ENCODE results near the gene FAM83G. TPM values are rescaled to one million over a fixed set of nuclear protein-coding genes. Genes with fewer than 3 reads are reported as not detected.

Gene FAM83G
- total RNA-seq, 3 donors from 2014 or later: 18.9 to 40.4 (median 29.1) TPM

- no peaks in the 10 kb centered on the region for H3K36me3 ChIP-seq (ENCODE audit: low read depth)
- intact Hi-C loops (cut with DNase I, micrococcal nuclease): no loop called here
- peak in 2 of 3 donors; percentile 20 to 36 for DNase-seq
Measured at GRCh38 chr17:19016297-19016696, 11.7 kb upstream of the FAM83G start.

GRCh38 chr17:19015428-19015827, 10.9 kb upstream of the FAM83G start:
- no peak for ATAC-seq
- no peaks in the 10 kb centered on the region for H3K9me3 ChIP-seq
- intact Hi-C loops (cut with DNase I, micrococcal nuclease): no loop called here

More at GRCh38 chr17:19016297-19016696, 11.7 kb upstream of the FAM83G start:
- Histone ChIP-seq H3K4me3 (no peak overlapping the region), H3K9me3 (no peaks in the 10 kb centered on the region), H3K4me1 (ENCODE audit: low read depth) (peaks cover 8% of the 10 kb centered on the region)
- no peak for ATAC-seq
- no peak for TF ChIP-seq CTCF (IDR thresholded peaks at IDR 0.05)

GRCh38 chr17:19014628-19015215, 10.2 kb upstream of the FAM83G start:
- no peak for TF ChIP-seq CTCF (IDR thresholded peaks at IDR 0.05)
- H3K4me3 ChIP-seq: no peak overlapping the region
- ATAC-seq (no peak), DNase-seq (peak in 2 of 3 donors; percentile 27 to 49)
- H3K9me3 ChIP-seq: no peaks in the 10 kb centered on the region
- peaks cover 11% of the 10 kb centered on the region for H3K4me1 ChIP-seq (ENCODE audit: low read depth)
- intact Hi-C loops (cut with DNase I, micrococcal nuclease): no loop called here
- no peaks in the 10 kb centered on the region for H3K36me3 ChIP-seq (ENCODE audit: low read depth)

More at GRCh38 chr17:19015428-19015827, 10.9 kb upstream of the FAM83G start:
- no peak for TF ChIP-seq CTCF (IDR thresholded peaks at IDR 0.05)
- peak in 2 of 3 donors; percentile 22 to 29 for DNase-seq
- H3K4me1 ChIP-seq (ENCODE audit: low read depth): peaks cover 8% of the 10 kb centered on the region
- no peaks in the 10 kb centered on the region for H3K36me3 ChIP-seq (ENCODE audit: low read depth)
- no peak overlapping the region for H3K4me3 ChIP-seq

- no peak for TF ChIP-seq CTCF (IDR thresholded peaks at IDR 0.05)
- no peaks in the 10 kb centered on the region for H3K9me3 ChIP-seq
- H3K36me3 ChIP-seq (ENCODE audit: low read depth): no peaks in the 10 kb centered on the region
- DNase-seq: peak in 2 of 3 donors; percentile 23 to 52
- H3K4me1 ChIP-seq (ENCODE audit: low read depth): peaks cover 11% of the 10 kb centered on the region
- ATAC-seq: no peak
- intact Hi-C loops (cut with DNase I, micrococcal nuclease): no loop called here
- no peak overlapping the region for H3K4me3 ChIP-seq
Measured at GRCh38 chr17:19013806-19014627, 9.5 kb upstream of the FAM83G start.

- H3K4me1 ChIP-seq (ENCODE audit: low read depth): peaks cover 11% of the 10 kb centered on the region
- DNase-seq (peak in 2 of 3 donors; percentile 31 to 45), ATAC-seq (no peak)
- H3K4me3 ChIP-seq: no peak overlapping the region
- no peaks in the 10 kb centered on the region for H3K36me3 ChIP-seq (ENCODE audit: low read depth)
- intact Hi-C loops (cut with DNase I, micrococcal nuclease): no loop called here
- no peaks in the 10 kb centered on the region for H3K9me3 ChIP-seq
- TF ChIP-seq CTCF (IDR thresholded peaks at IDR 0.05): no peak
Measured at GRCh38 chr17:19013226-19013625, 8.7 kb upstream of the FAM83G start.

Data from mucosa of descending colon (tissue), 3 donors.